Measurements from ENCODE around the gene PTPN7. TPM values are rescaled to one million over a fixed set of nuclear protein-coding genes. Genes with fewer than 3 reads are reported as not detected.

PTPN7 gene
- total RNA-seq, 2 donors from 2014 or later, result 2.0 to 2.9 TPM

GRCh38 chr1:202187697-202188407 is 27.4 kb upstream of the PTPN7 start:
- Histone ChIP-seq H3K9ac (ENCODE audit: low read depth in 2 of 2, low read length in 2 of 2) (no peak overlapping the region), H3K4me3 (no peak overlapping the region), H3K4me1 (no peaks in the 10 kb centered on the region), H3K27me3 (peaks cover under 1% of the 10 kb centered on the region), H3K27ac (no peak overlapping the region), H3K9me3 (no peaks in the 10 kb centered on the region), H3K36me3 (no peaks in the 10 kb centered on the region)
- intact Hi-C loops (cut with DNase I), result loop anchor here (2.0 to 5.0 kb wide), 2 partner anchors 127 to 529 kb away; no protein-coding TSS in a partner anchor
- TF ChIP-seq CTCF (IDR thresholded peaks at IDR 0.05), result no peak
- no peak for DNase-seq

- peak; percentile 85 for DNase-seq
- Histone ChIP-seq H3K36me3 (no peaks in the 10 kb centered on the region), H3K4me1 (no peaks in the 10 kb centered on the region), H3K4me3 (no peak overlapping the region), H3K27ac (no peak overlapping the region), H3K9me3 (no peaks in the 10 kb centered on the region), H3K9ac (ENCODE audit: low read depth in 2 of 2, low read length in 2 of 2) (no peak overlapping the region), H3K27me3 (no peaks in the 10 kb centered on the region)
- TF ChIP-seq CTCF (IDR thresholded peaks at IDR 0.05), result no peak
- intact Hi-C loops (cut with DNase I), result loop anchor here (5.0 kb wide), 1 partner anchor 530 kb away; no protein-coding TSS in a partner anchor
These were observed 26.8 kb upstream of the PTPN7 start for GRCh38 chr1:202187041-202187671.

GRCh38 chr1:202186327-202186726 is 25.9 kb upstream of the PTPN7 start:
- intact Hi-C loops (cut with DNase I), result loop anchor here (5.0 kb wide), 1 partner anchor 531 kb away; no protein-coding TSS in a partner anchor
- no peak for DNase-seq
- Histone ChIP-seq H3K4me1 (no peaks in the 10 kb centered on the region), H3K36me3 (no peaks in the 10 kb centered on the region), H3K9ac (ENCODE audit: low read depth in 2 of 2, low read length in 2 of 2) (no peak overlapping the region), H3K9me3 (no peaks in the 10 kb centered on the region), H3K4me3 (no peak overlapping the region), H3K27ac (no peak overlapping the region), H3K27me3 (no peaks in the 10 kb centered on the region)
- TF ChIP-seq CTCF (IDR thresholded peaks at IDR 0.05), result no peak

- Histone ChIP-seq H3K36me3 (no peaks in the 10 kb centered on the region), H3K27me3 (no peaks in the 10 kb centered on the region), H3K27ac (no peak overlapping the region), H3K4me3 (no peak overlapping the region), H3K9ac (ENCODE audit: low read depth in 2 of 2, low read length in 2 of 2) (no peak overlapping the region), H3K4me1 (no peaks in the 10 kb centered on the region), H3K9me3 (no peaks in the 10 kb centered on the region)
- intact Hi-C loops (cut with DNase I), result loop anchor here (5.0 kb wide), 1 partner anchor 532 kb away; no protein-coding TSS in a partner anchor
- peak; percentile 89 for TF ChIP-seq CTCF (IDR thresholded peaks at IDR 0.05)
- DNase-seq, result peak; percentile 89
These were observed 24.5 kb upstream of the PTPN7 start for GRCh38 chr1:202184750-202185460.

GRCh38 chr1:202182040-202182877 is 21.9 kb upstream of the PTPN7 start:
- no peak for DNase-seq
- intact Hi-C loops (cut with DNase I), result no loop called here
- no peak overlapping the region for H3K4me3 ChIP-seq
- no peaks in the 10 kb centered on the region for H3K36me3 ChIP-seq
- TF ChIP-seq CTCF (IDR thresholded peaks at IDR 0.05), result no peak
- H3K9ac ChIP-seq (ENCODE audit: low read depth in 2 of 2, low read length in 2 of 2), result no peak overlapping the region
- H3K27ac ChIP-seq, result no peak overlapping the region
- no peaks in the 10 kb centered on the region for H3K27me3 ChIP-seq
- H3K4me1 ChIP-seq, result no peaks in the 10 kb centered on the region
- no peaks in the 10 kb centered on the region for H3K9me3 ChIP-seq
